Activated CD4-positive, alpha-beta T cell treated with anti-CD3 and anti-CD28 coated beads, Interleukin-2, amount 10 ng/mL, durations not matched to agents 24 days and 14 days (primary cell): ENCODE measurements around the gene RFTN1. TPM values are rescaled to one million over a fixed set of nuclear protein-coding genes. Genes with fewer than 3 reads are reported as not detected.

Experiments used
- DNase-seq: peaks from one replicate; pipeline ENCODE4 v3.0.0; 2022
- H3K27ac Mint-ChIP-seq: one replicate; pipeline ENCODE4 v1.8.0; 2022; ENCODE audit warnings: mild to moderate bottlenecking, mixed read lengths
- H3K27me3 Mint-ChIP-seq: one replicate; pipeline ENCODE4 v1.8.0; 2022; ENCODE audit warnings: mixed read lengths
- H3K36me3 Mint-ChIP-seq: one replicate; pipeline ENCODE4 v1.8.0; 2022; ENCODE audit warnings: low read depth, mild to moderate bottlenecking, mixed read lengths
- H3K4me1 Mint-ChIP-seq: one replicate; pipeline ENCODE4 v1.8.0; 2021; ENCODE audit warnings: mixed read lengths
- H3K4me3 Mint-ChIP-seq: one replicate; pipeline ENCODE4 v1.8.0; 2022; ENCODE audit warnings: mild to moderate bottlenecking, moderate library complexity, mixed read lengths
- H3K9me3 Mint-ChIP-seq: one replicate; pipeline ENCODE4 v1.8.0; 2021; ENCODE audit warnings: mixed read lengths
- intact Hi-C: fragments of 100-400 bp; cut with micrococcal nuclease; formaldehyde crosslinking; loops from one replicate; pipeline ENCODE4 v1.15.1; 2023
- total RNA-seq: library from RNA; stranded (reverse); gene quantifications from 2 replicates; pipeline ENCODE4 v1.2.3, GENCODE V29; 2022

RFTN1 gene
- total RNA-seq, 1 donor from 2014 or later = 92.4 TPM

DNA sequence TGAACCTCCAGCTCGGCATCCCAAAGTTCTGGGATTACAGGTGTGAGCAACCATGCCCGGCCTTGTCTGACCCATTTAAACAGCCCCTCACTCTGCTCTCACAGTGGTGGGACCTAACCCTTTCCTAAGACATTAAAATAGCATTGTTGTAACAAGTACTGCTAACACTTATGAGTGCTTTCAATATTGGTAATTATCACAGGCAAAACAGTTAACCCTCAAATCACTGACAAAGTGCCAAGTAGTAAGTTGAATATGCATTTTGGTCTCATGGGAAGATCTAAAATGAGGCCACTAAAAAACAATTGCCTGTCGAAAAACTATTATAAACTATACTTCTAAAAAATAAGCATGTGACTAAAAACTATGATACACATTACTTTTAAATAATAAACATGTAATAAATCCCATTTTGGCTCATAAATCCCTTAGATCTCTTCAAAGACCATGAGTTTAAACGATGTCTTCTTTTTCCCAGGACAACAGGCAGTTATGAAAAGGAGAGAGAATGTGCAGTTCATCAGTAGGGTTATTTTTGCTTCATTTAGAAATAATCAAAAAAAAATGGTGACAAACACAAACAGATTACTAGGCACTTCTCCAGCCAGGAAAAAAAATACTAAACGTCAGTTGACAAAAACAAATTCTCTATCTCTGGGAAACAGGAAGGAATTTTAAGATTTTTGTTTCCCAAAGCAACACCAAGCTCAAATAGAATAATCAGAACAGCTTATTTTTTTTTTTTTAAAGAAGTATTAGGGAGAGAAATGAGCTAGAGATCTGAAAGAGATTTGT is 95.4 kb downstream of the RFTN1 start:
- no peak overlapping the region for H3K4me3 Mint-ChIP-seq
- peaks cover 23% of the 10 kb centered on the region for H3K4me1 Mint-ChIP-seq
- no peaks in the 10 kb centered on the region for H3K27me3 Mint-ChIP-seq
- H3K27ac Mint-ChIP-seq = no peak overlapping the region
- H3K9me3 Mint-ChIP-seq = no peaks in the 10 kb centered on the region
- intact Hi-C loops = no loop called here
- no peak for DNase-seq
- H3K36me3 Mint-ChIP-seq = peaks cover 30% of the 10 kb centered on the region

DNA sequence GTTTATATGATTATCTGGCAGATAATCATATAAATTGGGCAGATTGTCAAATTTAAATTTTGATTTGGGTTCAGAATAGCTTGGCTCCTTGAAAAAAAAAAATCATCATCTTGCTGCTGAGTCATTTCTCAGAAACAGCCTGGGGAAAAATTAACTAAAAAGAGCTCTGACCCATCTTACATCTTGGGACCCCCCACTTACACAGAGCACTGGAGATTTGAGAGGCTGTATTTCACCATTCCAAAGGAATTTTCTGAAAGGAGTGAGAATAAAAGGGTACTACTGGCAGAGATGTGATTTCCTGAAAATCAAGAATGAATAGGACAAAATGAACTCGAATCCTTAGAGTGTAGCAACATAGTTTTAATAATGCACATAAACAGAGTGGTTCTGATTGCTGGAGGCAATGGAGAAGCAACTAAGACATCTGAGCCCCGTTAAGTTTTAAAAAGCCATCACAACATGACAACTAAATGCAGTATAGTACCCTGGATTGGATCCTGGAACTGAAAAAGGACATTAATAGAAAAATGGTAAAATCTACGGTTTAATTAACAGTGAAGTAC is 97.5 kb downstream of the RFTN1 start:
- intact Hi-C loops = no loop called here
- Mint-ChIP-seq H3K9me3 (no peaks in the 10 kb centered on the region), H3K27me3 (no peaks in the 10 kb centered on the region), H3K36me3 (peaks cover 22% of the 10 kb centered on the region), H3K4me3 (no peak overlapping the region), H3K27ac (no peak overlapping the region), H3K4me1 (peaks cover 31% of the 10 kb centered on the region)
- no peak for DNase-seq

DNA sequence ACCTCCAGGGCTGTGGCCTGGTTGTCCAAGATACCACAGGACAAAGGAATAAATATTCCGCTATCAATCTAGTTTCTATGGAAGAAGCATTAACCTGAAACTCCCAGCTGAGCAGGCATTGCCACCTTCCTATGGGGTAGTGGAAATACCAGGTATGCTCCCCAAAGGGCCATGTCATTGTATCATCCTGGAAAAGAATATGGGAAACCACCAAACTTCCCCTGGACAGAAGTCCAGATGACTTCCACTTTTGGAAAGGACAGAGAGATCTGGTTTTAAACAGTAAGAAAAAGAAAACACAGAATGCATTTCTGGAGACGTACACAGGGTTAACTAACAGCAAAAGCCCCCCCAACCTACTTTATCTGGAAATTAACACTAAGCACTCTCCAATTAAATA is 100.2 kb downstream of the RFTN1 start:
- peak overlapping the region; percentile 48 for H3K27ac Mint-ChIP-seq
- no peaks in the 10 kb centered on the region for H3K9me3 Mint-ChIP-seq
- H3K27me3 Mint-ChIP-seq = no peaks in the 10 kb centered on the region
- H3K36me3 Mint-ChIP-seq = peaks cover 24% of the 10 kb centered on the region
- H3K4me3 Mint-ChIP-seq = no peak overlapping the region
- peaks cover 29% of the 10 kb centered on the region for H3K4me1 Mint-ChIP-seq
- no peak for DNase-seq
- intact Hi-C loops = no loop called here

DNA sequence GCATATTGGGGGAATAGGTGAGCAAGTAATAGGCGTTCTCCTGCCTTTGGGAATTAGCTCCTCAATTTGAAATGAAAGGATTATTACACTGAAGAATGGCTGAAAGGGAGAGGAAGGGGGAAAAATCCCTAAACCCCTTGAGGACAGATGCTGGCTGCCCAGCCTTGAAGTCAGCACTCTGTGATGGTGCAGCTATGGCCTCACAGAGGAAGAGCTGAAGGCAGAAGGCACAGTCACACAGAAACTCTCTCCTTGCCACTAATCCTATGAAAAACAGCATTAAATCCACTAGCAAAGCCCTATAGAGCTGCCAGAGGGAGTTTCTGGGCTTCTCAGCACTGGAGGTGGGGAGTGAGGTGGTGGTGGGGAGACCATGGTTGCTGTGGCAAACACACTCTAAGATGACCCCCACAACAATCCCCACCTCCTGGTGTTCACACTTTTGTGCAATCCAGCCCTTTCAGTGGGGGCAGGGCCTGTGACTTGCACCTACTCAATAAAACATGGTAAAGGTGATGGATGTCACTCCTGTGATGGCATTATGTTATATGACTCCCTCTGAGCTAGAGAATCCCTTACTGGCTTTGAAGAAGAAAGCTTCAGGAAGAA is 101.2 kb downstream of the RFTN1 start:
- intact Hi-C loops = no loop called here
- no peaks in the 10 kb centered on the region for H3K27me3 Mint-ChIP-seq

DNA sequence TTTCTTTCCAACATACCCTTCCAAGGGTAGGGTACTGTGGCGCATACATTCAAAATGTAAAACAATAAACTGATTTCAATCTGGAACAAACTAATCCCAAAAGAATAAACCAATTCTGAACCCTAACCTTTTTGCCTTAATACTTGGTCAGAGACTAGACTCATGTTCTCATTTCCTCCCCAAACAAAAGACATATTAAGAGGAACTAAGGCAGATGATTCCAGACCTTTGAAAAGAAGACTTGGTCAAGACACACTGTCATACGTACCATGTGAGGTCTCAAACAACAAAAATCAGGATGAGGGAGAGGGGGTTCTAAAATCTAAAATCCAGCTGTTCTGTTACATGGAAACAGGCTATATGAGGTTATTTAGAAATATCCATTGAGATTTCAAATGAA is 102.1 kb downstream of the RFTN1 start:
- peaks cover 28% of the 10 kb centered on the region for H3K36me3 Mint-ChIP-seq
- H3K4me1 Mint-ChIP-seq = peaks cover 34% of the 10 kb centered on the region
- intact Hi-C loops = no loop called here
- H3K27me3 Mint-ChIP-seq = no peaks in the 10 kb centered on the region
- no peak overlapping the region for H3K27ac Mint-ChIP-seq
- no peak overlapping the region for H3K4me3 Mint-ChIP-seq
- H3K9me3 Mint-ChIP-seq = no peaks in the 10 kb centered on the region
- DNase-seq = no peak

More for the DNA sequence above, 101.2 kb downstream of the RFTN1 start:
- H3K36me3 Mint-ChIP-seq = peaks cover 29% of the 10 kb centered on the region
- no peaks in the 10 kb centered on the region for H3K9me3 Mint-ChIP-seq
- peaks cover 36% of the 10 kb centered on the region for H3K4me1 Mint-ChIP-seq
- no peak overlapping the region for H3K4me3 Mint-ChIP-seq
- H3K27ac Mint-ChIP-seq = peak overlapping the region; percentile 21
- no peak for DNase-seq

DNA sequence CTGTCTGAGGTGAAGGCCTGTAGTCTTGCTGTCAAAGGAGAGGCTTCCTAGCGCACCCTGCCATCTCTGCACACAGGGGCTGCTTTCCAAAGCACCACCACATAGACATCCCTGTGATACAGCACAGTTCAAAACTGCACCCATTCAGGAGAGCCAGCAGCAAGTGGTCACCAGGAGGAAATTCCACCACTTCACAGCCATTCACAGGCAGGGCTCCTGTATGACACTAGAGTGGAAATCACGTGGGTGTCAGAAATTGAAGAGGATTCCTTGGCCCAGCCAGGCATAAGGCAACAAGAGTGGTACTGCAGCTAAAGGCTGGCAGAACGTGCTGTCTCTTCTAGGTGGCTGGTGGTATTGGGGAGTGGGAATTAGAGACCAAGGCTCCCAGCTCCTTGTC is 102.8 kb downstream of the RFTN1 start:
- Mint-ChIP-seq H3K36me3 (peaks cover 29% of the 10 kb centered on the region), H3K27ac (no peak overlapping the region), H3K4me3 (no peak overlapping the region), H3K9me3 (no peaks in the 10 kb centered on the region), H3K4me1 (peaks cover 29% of the 10 kb centered on the region), H3K27me3 (no peaks in the 10 kb centered on the region)
- DNase-seq = no peak
- intact Hi-C loops = no loop called here

DNA sequence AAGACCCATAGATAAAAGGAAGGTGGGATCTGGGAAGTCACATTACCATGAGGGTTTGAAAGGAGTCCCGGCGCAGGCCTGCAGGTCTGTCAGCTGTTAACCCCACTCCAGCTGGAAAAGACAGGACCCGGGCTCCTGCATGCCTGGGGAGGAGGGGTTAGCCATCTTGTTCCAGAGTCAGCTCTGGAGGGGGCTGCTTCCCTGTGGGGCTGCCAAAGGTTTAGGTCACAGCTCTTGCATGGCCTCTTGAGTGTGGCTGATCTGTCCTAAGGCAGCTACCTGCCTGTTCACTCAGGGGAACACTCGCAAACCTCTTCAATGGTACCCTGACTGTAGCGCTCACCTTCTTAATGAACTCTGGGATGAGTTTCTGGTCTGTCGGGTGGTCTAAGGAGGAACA is 104.5 kb downstream of the RFTN1 start:
- Mint-ChIP-seq H3K27me3 (no peaks in the 10 kb centered on the region), H3K4me1 (peaks cover 26% of the 10 kb centered on the region), H3K27ac (no peak overlapping the region), H3K9me3 (no peaks in the 10 kb centered on the region), H3K4me3 (no peak overlapping the region), H3K36me3 (peaks cover 27% of the 10 kb centered on the region)
- DNase-seq = no peak
- intact Hi-C loops = no loop called here

DNA sequence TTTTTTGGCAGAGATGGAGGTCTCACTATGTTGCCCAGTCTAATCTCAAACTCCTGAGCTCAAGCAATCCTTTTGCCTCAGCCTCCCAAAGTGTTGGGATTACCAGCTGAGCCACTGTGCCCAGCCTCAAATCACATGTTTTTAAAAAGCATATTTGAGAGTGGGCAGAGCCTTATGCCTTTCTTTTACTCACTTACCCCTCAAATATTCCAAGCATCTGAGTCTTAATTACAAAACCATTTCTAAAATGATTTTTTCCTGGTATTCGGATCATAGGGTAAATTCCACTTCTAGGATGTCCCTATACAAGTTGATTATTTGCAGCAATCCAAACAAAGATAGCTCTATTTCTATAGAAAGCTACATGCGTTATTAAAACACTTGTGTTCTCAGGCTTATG is 106.1 kb downstream of the RFTN1 start:
- H3K4me1 Mint-ChIP-seq = peaks cover 30% of the 10 kb centered on the region
- H3K27me3 Mint-ChIP-seq = no peaks in the 10 kb centered on the region
- intact Hi-C loops = no loop called here
- no peak overlapping the region for H3K4me3 Mint-ChIP-seq
- H3K36me3 Mint-ChIP-seq = peaks cover 30% of the 10 kb centered on the region
- DNase-seq = no peak
- H3K9me3 Mint-ChIP-seq = no peaks in the 10 kb centered on the region
- no peak overlapping the region for H3K27ac Mint-ChIP-seq

DNA sequence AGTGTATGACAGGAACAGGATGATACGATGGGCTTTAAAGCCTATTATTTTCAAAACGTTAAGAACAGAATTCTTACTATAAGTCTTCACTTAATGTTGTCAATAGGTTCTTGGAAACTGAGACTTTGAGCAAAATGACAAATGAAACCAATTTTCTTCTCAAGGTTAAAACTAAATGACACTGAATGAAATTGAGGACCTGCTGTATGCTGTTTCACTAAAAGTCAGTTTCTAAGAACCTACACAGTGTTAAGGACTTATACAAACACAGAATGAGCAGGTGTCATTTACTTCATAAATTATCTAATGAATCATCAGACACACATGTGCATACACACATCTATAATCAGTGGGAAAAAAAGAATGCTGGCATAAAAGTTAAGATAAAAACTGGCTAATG is 106.9 kb downstream of the RFTN1 start:
- no peaks in the 10 kb centered on the region for H3K27me3 Mint-ChIP-seq
- intact Hi-C loops = no loop called here
- no peak for DNase-seq
- H3K4me3 Mint-ChIP-seq = no peak overlapping the region
- no peak overlapping the region for H3K27ac Mint-ChIP-seq
- no peaks in the 10 kb centered on the region for H3K9me3 Mint-ChIP-seq
- peaks cover 37% of the 10 kb centered on the region for H3K36me3 Mint-ChIP-seq
- peaks cover 31% of the 10 kb centered on the region for H3K4me1 Mint-ChIP-seq

DNA sequence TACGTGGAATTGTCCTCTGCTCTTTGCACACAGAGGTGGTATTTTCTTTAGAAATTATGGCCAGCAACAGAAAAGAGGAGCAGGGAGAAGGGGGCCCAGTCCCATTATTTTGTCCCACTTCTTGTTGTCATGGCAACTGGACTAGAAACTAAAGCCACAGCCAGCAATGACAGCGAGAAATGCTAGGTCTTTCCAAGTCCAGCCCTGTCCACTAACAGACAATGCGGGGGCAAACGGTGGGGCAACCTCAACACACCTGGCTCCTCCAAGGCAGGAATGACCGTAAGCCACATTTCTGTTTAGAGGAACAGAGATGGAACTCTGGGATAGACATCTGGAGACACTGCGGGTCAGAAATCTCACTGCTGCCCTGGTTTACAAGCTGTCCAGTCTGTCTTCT is 107.3 kb downstream of the RFTN1 start:
- no peak overlapping the region for H3K27ac Mint-ChIP-seq
- no peaks in the 10 kb centered on the region for H3K27me3 Mint-ChIP-seq
- H3K4me3 Mint-ChIP-seq = no peak overlapping the region
- peaks cover 32% of the 10 kb centered on the region for H3K4me1 Mint-ChIP-seq
- intact Hi-C loops = no loop called here
- DNase-seq = no peak
- H3K36me3 Mint-ChIP-seq = peaks cover 41% of the 10 kb centered on the region
- H3K9me3 Mint-ChIP-seq = no peaks in the 10 kb centered on the region

DNA sequence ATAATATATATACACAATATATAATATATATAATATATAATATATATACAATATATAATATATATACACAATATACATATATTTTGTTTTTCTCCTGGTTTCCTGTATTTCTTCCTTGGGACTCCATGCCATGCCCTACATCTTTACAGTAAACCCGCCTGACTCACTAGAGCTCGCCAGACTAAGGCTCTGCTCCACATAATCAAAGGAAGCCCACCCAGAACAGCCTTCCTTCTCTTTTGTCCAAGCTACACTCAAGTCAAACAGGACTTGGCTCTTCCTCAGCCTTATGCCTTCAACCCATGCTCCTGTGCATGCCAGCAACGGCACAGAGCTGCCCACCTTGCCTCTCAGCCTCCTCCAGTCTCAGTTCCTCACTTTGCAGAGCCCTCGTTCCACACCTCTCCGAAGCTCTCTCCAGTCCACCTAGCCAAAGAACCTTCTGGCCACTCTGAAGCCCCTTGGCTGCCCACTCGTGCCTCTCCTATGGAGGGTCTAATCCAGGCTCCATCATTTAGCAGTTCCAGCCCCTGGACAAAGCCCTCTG is 109.1 kb downstream of the RFTN1 start:
- Mint-ChIP-seq H3K27me3 (no peaks in the 10 kb centered on the region), H3K36me3 (peaks cover 52% of the 10 kb centered on the region), H3K4me3 (no peak overlapping the region), H3K9me3 (no peaks in the 10 kb centered on the region), H3K27ac (no peak overlapping the region), H3K4me1 (peaks cover 40% of the 10 kb centered on the region)
- no peak for DNase-seq
- intact Hi-C loops = no loop called here

DNA sequence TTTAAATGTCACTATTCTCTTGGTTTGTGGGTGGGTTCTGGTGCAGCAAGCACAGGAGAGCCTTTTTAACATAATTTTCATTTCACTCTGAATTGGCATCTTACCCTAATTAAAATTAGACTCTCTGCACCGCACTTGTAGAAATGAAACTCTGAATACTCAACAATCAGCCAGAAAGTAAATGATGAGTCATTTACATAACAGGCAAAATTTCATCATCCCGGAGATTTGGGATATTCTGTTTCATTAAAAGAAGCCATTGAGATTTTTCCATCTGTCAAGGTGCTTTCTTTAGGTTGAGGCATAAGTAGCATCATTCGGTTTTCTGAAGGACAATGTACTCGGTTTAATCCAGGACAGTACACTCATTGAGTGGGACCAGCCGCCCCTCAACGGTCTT is 111.0 kb downstream of the RFTN1 start:
- DNase-seq = no peak
- Mint-ChIP-seq H3K27me3 (no peaks in the 10 kb centered on the region), H3K36me3 (peaks cover 47% of the 10 kb centered on the region), H3K9me3 (no peaks in the 10 kb centered on the region), H3K27ac (no peak overlapping the region), H3K4me3 (no peak overlapping the region), H3K4me1 (peaks cover 36% of the 10 kb centered on the region)
- intact Hi-C loops = no loop called here

DNA sequence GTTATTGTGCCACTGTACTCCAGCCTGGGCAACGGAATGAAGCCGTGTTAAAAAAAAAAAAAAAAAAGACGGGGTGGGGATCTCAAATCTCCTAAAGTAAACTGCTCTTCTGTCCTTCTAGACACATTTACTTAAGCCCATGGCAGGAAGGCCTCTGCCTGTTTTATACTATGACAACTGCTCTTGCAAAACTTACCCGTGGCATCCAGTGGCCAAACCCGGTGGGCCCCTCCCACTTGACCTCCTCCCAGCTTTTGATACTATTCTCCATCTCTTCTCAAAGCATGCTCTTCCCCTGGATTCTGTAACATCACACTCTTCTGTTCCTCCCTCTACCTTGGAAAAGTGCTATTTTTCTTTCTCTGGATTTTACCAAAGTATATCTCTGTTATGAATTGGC is 112.2 kb downstream of the RFTN1 start:
- Mint-ChIP-seq H3K36me3 (peaks cover 56% of the 10 kb centered on the region), H3K27me3 (no peaks in the 10 kb centered on the region), H3K4me3 (no peak overlapping the region), H3K4me1 (peaks cover 35% of the 10 kb centered on the region), H3K9me3 (no peaks in the 10 kb centered on the region), H3K27ac (peak overlapping the region; percentile 20)
- intact Hi-C loops = no loop called here
- no peak for DNase-seq
